ENCODE data around the gene ANAPC2. TPM values are rescaled to one million over a fixed set of nuclear protein-coding genes. Genes with fewer than 3 reads are reported as not detected.

Gene ANAPC2
- total RNA-seq, 2 experiments from 2014 or later, result 34.8 to 90.4 TPM

DNA sequence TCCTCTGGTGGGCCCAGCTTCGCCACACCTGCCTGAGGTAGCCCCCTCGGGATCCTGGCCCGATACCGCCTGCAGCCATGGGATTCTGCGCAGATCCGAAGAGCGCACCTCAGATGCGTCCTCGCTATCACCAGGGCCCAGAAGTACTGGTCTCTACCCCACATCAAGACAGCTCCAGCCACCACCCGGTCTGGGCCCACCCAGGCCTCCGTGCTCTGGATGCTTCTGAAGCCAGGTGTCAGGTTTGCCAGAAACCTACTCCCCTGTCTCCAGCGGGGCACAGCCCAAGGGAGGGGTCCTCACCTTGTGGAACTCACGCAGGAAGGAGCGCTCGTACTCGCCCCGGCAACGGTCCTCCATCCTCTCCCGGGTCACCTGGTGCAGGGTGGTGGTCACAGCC, 2.4 kb downstream of the ANAPC2 start:
- intact Hi-C loops (cut with micrococcal nuclease; ENCODE audit: unreplicated experiment), result loop anchor here (5.0 kb wide), 1 partner anchor 69 kb away; no protein-coding TSS in a partner anchor
- H3K79me2 ChIP-seq (ENCODE audit: insufficient read depth, low read depth, low read length), result peaks cover 32% of the 10 kb centered on the region
- H3K36me3 ChIP-seq (ENCODE audit: insufficient read depth, low read length), result peaks cover 59% of the 10 kb centered on the region
- H2AFZ ChIP-seq (ENCODE audit: low read length), result no peak overlapping the region
- no peaks in the 10 kb centered on the region for H3K9me2 ChIP-seq (ENCODE audit: insufficient read depth, low read length)
- POLR2A ChIA-PET, result no interaction called here
- H4K20me1 ChIP-seq (ENCODE audit: insufficient read depth, low read length), result peaks cover 6% of the 10 kb centered on the region; the same call in 1 of the 2 replicates
- H3K27ac ChIP-seq (ENCODE audit: low read depth, low read length, poor library complexity, severe bottlenecking), result no peak overlapping the region
- no TSS peak for BruUV-seq (replicated peaks)
- peaks cover 27% of the 10 kb centered on the region for H3K4me1 ChIP-seq (ENCODE audit: insufficient read depth, low read length, poor library complexity, severe bottlenecking)
- TF ChIP-seq, protein P1, sequence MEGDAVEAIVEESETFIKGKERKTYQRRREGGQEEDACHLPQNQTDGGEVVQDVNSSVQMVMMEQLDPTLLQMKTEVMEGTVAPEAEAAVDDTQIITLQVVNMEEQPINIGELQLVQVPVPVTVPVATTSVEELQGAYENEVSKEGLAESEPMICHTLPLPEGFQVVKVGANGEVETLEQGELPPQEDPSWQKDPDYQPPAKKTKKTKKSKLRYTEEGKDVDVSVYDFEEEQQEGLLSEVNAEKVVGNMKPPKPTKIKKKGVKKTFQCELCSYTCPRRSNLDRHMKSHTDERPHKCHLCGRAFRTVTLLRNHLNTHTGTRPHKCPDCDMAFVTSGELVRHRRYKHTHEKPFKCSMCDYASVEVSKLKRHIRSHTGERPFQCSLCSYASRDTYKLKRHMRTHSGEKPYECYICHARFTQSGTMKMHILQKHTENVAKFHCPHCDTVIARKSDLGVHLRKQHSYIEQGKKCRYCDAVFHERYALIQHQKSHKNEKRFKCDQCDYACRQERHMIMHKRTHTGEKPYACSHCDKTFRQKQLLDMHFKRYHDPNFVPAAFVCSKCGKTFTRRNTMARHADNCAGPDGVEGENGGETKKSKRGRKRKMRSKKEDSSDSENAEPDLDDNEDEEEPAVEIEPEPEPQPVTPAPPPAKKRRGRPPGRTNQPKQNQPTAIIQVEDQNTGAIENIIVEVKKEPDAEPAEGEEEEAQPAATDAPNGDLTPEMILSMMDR (conservative IDR thresholded peaks at IDR 0.05; ENCODE audit: low read length), result no peak
- no peak for TF ChIP-seq EZH2phosphoT487 (IDR thresholded peaks at IDR 0.05; ENCODE audit: borderline replicate concordance, low read depth, low read length)
- no peak overlapping the region for H3K4me2 ChIP-seq (ENCODE audit: low read length)
- H3K4me3 ChIP-seq (ENCODE audit: low read depth, low read length, poor library complexity, severe bottlenecking), result no peak overlapping the region
- CTCF ChIA-PET (ENCODE audit: unreplicated experiment), result no interaction called here
- no peaks in the 10 kb centered on the region for H3K9me3 ChIP-seq (ENCODE audit: low read length)
- DNase-seq (ENCODE audit: low spot score), result no peak

DNA sequence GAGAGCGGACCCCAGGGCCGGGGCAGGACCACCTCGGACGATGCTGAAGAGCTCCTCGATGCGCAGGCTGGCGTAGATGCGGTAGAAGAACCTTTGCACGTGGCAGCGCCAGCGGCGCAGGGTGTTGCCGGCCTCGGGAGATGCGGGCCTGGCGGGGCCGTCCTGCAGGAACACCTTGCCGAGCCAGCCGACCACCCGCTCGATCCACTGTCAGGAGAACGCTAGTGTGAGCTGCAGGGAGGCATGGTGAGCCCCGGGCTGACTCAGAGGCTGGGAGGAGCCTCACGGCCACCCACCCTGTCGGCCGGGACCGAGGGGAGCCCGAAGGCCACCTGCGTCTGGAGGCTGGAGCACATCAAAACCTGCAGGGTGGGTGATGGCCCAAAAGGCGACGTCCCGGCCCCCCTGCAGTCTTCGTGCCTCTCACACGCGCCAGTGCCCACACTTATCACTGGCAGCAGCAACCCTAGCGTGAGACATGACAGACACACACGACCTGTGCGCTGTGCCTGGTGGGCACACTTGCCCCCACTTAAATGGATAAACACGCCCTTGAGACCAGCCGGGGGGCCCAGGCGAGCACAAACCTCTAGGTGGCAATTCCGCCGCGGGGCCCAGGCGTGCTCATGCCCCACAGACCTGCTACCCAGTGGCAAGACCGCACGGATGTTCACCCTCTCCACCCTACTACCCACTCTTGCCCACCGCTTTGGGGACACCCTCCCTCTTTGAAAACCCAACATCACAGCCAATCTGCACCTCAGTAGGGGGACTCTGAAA, 3.3 kb downstream of the ANAPC2 start:
- H3K4me2 ChIP-seq (ENCODE audit: low read length), result no peak overlapping the region
- BruUV-seq (replicated peaks), result no TSS peak
- intact Hi-C loops (cut with micrococcal nuclease; ENCODE audit: unreplicated experiment), result loop anchor here (5.0 kb wide), 1 partner anchor 68 kb away; no protein-coding TSS in a partner anchor
- peaks cover 6% of the 10 kb centered on the region; the same call in 1 of the 2 replicates for H4K20me1 ChIP-seq (ENCODE audit: insufficient read depth, low read length)
- no peak overlapping the region for H3K4me3 ChIP-seq (ENCODE audit: low read depth, low read length, poor library complexity, severe bottlenecking)
- H3K9me3 ChIP-seq (ENCODE audit: low read length), result no peaks in the 10 kb centered on the region
- POLR2A ChIA-PET, result no interaction called here
- H3K9me2 ChIP-seq (ENCODE audit: insufficient read depth, low read length), result no peaks in the 10 kb centered on the region
- peaks cover 29% of the 10 kb centered on the region for H3K79me2 ChIP-seq (ENCODE audit: insufficient read depth, low read depth, low read length)
- no peak for DNase-seq (ENCODE audit: low spot score)
- TF ChIP-seq EZH2phosphoT487 (IDR thresholded peaks at IDR 0.05; ENCODE audit: borderline replicate concordance, low read depth, low read length), result no peak
- TF ChIP-seq, protein P1 (conservative IDR thresholded peaks at IDR 0.05; ENCODE audit: low read length), result no peak
- no peak overlapping the region for H2AFZ ChIP-seq (ENCODE audit: low read length)
- CTCF ChIA-PET (ENCODE audit: unreplicated experiment), result no interaction called here
- peaks cover 59% of the 10 kb centered on the region for H3K36me3 ChIP-seq (ENCODE audit: insufficient read depth, low read length)
- H3K4me1 ChIP-seq (ENCODE audit: insufficient read depth, low read length, poor library complexity, severe bottlenecking), result peaks cover 20% of the 10 kb centered on the region
- H3K27ac ChIP-seq (ENCODE audit: low read depth, low read length, poor library complexity, severe bottlenecking), result no peak overlapping the region

DNA sequence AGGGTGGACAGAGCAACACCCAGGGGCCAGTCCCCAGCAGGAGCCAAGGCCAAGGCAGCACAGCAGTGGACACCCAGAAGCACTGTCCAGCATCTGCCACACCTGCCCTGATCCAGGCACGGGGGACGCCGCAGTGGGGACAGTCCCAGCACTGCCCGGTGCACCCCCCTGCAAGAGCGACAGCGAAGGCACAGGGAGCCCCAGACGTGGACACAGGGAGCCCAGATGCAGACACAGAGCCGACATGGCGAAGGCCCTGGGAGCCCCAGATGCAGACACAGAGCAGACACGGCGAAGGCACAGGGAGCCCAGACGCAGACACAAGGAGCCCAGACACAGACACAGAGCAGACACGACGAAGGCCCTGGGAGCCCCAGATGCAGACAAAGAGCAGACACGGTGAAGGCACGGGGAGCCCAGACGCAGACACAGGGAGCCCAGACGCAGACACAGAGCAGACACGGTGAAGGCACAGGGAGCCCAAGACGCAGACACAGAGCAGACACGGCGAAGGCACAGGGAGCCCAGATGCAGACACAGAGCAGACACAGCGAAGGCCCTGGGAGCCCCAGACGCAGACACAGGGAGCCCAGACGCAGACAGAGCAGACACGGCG, 4.3 kb downstream of the ANAPC2 start:
- Histone ChIP-seq H3K4me2 (ENCODE audit: low read length) (no peak overlapping the region), H3K27ac (ENCODE audit: low read depth, low read length, poor library complexity, severe bottlenecking) (no peak overlapping the region), H3K9me2 (ENCODE audit: insufficient read depth, low read length) (no peaks in the 10 kb centered on the region), H3K9me3 (ENCODE audit: low read length) (no peaks in the 10 kb centered on the region), H3K79me2 (ENCODE audit: insufficient read depth, low read depth, low read length) (peaks cover 20% of the 10 kb centered on the region), H4K20me1 (ENCODE audit: insufficient read depth, low read length) (peaks cover 6% of the 10 kb centered on the region; the same call in 1 of the 2 replicates), H3K4me1 (ENCODE audit: insufficient read depth, low read length, poor library complexity, severe bottlenecking) (peaks cover 15% of the 10 kb centered on the region), H2AFZ (ENCODE audit: low read length) (no peak overlapping the region), H3K36me3 (ENCODE audit: insufficient read depth, low read length) (peaks cover 58% of the 10 kb centered on the region), H3K4me3 (ENCODE audit: low read depth, low read length, poor library complexity, severe bottlenecking) (no peak overlapping the region)
- TF ChIP-seq, protein P1 (conservative IDR thresholded peaks at IDR 0.05; ENCODE audit: low read length), result no peak
- TF ChIP-seq EZH2phosphoT487 (IDR thresholded peaks at IDR 0.05; ENCODE audit: borderline replicate concordance, low read depth, low read length), result no peak
- POLR2A ChIA-PET, result no interaction called here
- CTCF ChIA-PET (ENCODE audit: unreplicated experiment), result no interaction called here
- DNase-seq (ENCODE audit: low spot score), result no peak
- intact Hi-C loops (cut with micrococcal nuclease; ENCODE audit: unreplicated experiment), result no loop called here
- BruUV-seq (replicated peaks), result no TSS peak
